ENCODE measurements around the gene TAMM41. TPM values are rescaled to one million over a fixed set of nuclear protein-coding genes. Genes with fewer than 3 reads are reported as not detected.

Gene TAMM41
- total RNA-seq, 1 donor from 2014 or later, result 11.2 TPM

GRCh38 chr3:11810276-11810675, 36.4 kb downstream of the TAMM41 start:
- H3K36me3 Mint-ChIP-seq (ENCODE audit: low read depth), result peaks cover 33% of the 10 kb centered on the region
- no peak overlapping the region for H3K4me3 Mint-ChIP-seq (ENCODE audit: unreplicated experiment)

GRCh38 chr3:11808231-11808630, 38.5 kb downstream of the TAMM41 start:
- H3K4me1 Mint-ChIP-seq (ENCODE audit: low read depth), result peaks cover 17% of the 10 kb centered on the region
- TF ChIP-seq CTCF (IDR thresholded peaks at IDR 0.05), result no peak
- H3K27me3 Mint-ChIP-seq (ENCODE audit: low read depth), result no peaks in the 10 kb centered on the region
- H3K4me3 Mint-ChIP-seq (ENCODE audit: unreplicated experiment), result no peak overlapping the region
- no peak for DNase-seq (ENCODE audit: low spot score)
- H3K27ac Mint-ChIP-seq (ENCODE audit: unreplicated experiment), result no peak overlapping the region
- no peaks in the 10 kb centered on the region for H3K9me3 Mint-ChIP-seq (ENCODE audit: low read depth)
- H3K36me3 Mint-ChIP-seq (ENCODE audit: low read depth), result peaks cover 33% of the 10 kb centered on the region

More at GRCh38 chr3:11810276-11810675, 36.4 kb downstream of the TAMM41 start:
- TF ChIP-seq CTCF (IDR thresholded peaks at IDR 0.05), result peak; percentile 17
- Mint-ChIP-seq H3K4me1 (ENCODE audit: low read depth) (peaks cover 14% of the 10 kb centered on the region), H3K27ac (ENCODE audit: unreplicated experiment) (peak overlapping the region; percentile 82), H3K9me3 (ENCODE audit: low read depth) (no peaks in the 10 kb centered on the region), H3K27me3 (ENCODE audit: low read depth) (no peaks in the 10 kb centered on the region)
- no peak for DNase-seq (ENCODE audit: low spot score)

GRCh38 chr3:11807686-11808085, 39.0 kb downstream of the TAMM41 start:
- Mint-ChIP-seq H3K27me3 (ENCODE audit: low read depth) (no peaks in the 10 kb centered on the region), H3K4me1 (ENCODE audit: low read depth) (peaks cover 17% of the 10 kb centered on the region), H3K27ac (ENCODE audit: unreplicated experiment) (no peak overlapping the region), H3K9me3 (ENCODE audit: low read depth) (peaks cover under 1% of the 10 kb centered on the region), H3K36me3 (ENCODE audit: low read depth) (peaks cover 35% of the 10 kb centered on the region), H3K4me3 (ENCODE audit: unreplicated experiment) (no peak overlapping the region)
- no peak for TF ChIP-seq CTCF (IDR thresholded peaks at IDR 0.05)
- DNase-seq (ENCODE audit: low spot score), result no peak

- no peak for DNase-seq (ENCODE audit: low spot score)
- H3K27me3 Mint-ChIP-seq (ENCODE audit: low read depth), result no peaks in the 10 kb centered on the region
- H3K9me3 Mint-ChIP-seq (ENCODE audit: low read depth), result peaks cover 10% of the 10 kb centered on the region
- no peak for TF ChIP-seq CTCF (IDR thresholded peaks at IDR 0.05)
- no peak overlapping the region for H3K27ac Mint-ChIP-seq (ENCODE audit: unreplicated experiment)
- peaks cover 48% of the 10 kb centered on the region for H3K36me3 Mint-ChIP-seq (ENCODE audit: low read depth)
- no peak overlapping the region for H3K4me3 Mint-ChIP-seq (ENCODE audit: unreplicated experiment)
- H3K4me1 Mint-ChIP-seq (ENCODE audit: low read depth), result peaks cover 17% of the 10 kb centered on the region
Observed at GRCh38 chr3:11805716-11806115, 41.0 kb downstream of the TAMM41 start.

- no peak overlapping the region for H3K27ac Mint-ChIP-seq (ENCODE audit: unreplicated experiment)
- peaks cover 56% of the 10 kb centered on the region for H3K36me3 Mint-ChIP-seq (ENCODE audit: low read depth)
- peaks cover 20% of the 10 kb centered on the region for H3K9me3 Mint-ChIP-seq (ENCODE audit: low read depth)
- H3K4me3 Mint-ChIP-seq (ENCODE audit: unreplicated experiment), result no peak overlapping the region
- DNase-seq (ENCODE audit: low spot score), result no peak
- peaks cover 6% of the 10 kb centered on the region for H3K4me1 Mint-ChIP-seq (ENCODE audit: low read depth)
- H3K27me3 Mint-ChIP-seq (ENCODE audit: low read depth), result no peaks in the 10 kb centered on the region
- peak; percentile 85 for TF ChIP-seq CTCF (IDR thresholded peaks at IDR 0.05)
Observed at GRCh38 chr3:11803977-11804892, 42.5 kb downstream of the TAMM41 start.
